K562 (cell line): ENCODE results near the gene TMEM107. TPM values are rescaled to one million over a fixed set of nuclear protein-coding genes. Genes with fewer than 3 reads are reported as not detected.

Source experiments
- DACH1 ChIP-seq: fragments of 450-650 bp; IDR thresholded peaks from 2 replicates; pipeline ENCODE4 v1.6.1; 2018; ENCODE audit not compliant: partially characterized antibody
- GATAD2B ChIP-seq: fragments of 450-650 bp; IDR thresholded peaks from 2 replicates; pipeline ENCODE4 v1.6.1; 2017; ENCODE audit warnings: mild to moderate bottlenecking, borderline replicate concordance
- HMGN3 ChIP-seq: IDR thresholded peaks from 2 replicates; pipeline ENCODE4 v1.6.1; 2011; ENCODE audit warnings: borderline replicate concordance, low read depth, mild to moderate bottlenecking, mixed read lengths, low read length; ENCODE audit not compliant: insufficient read length; ENCODE audit errors: extremely low read depth
- HNRNPUL1 ChIP-seq: fragments of 200-400 bp; formaldehyde crosslinking; IDR thresholded peaks from 2 replicates; pipeline ENCODE4 v1.6.1; 2017; ENCODE audit warnings: low read length
- MYC ChIP-seq, 2 experiments: fragments of 250-450 bp in 1 of 2; sonication (Bioruptor Pico) in 1 of 2; IDR thresholded peaks; 2 replicates each; pipeline versions ENCODE4 v1.5.1 to v1.6.1; 2012 to 2021; ENCODE audit warnings: low read depth in 2 of 2, borderline replicate concordance in 1 of 2, improper control_type of control experiment in 1 of 2, low read length in 1 of 2, mild to moderate bottlenecking in 1 of 2, moderate library complexity in 1 of 2
- NFIC ChIP-seq: fragments of 450-650 bp; IDR thresholded peaks from 2 replicates; pipeline ENCODE4 v1.6.1; 2017; ENCODE audit warnings: mild to moderate bottlenecking, inconsistent platforms
- PPARD ChIP-seq: fragments of 250-450 bp; sonication (Bioruptor Pico); IDR thresholded peaks from 2 replicates; pipeline ENCODE4 v1.8.0; 2022; ENCODE audit warnings: inconsistent platforms, mild to moderate bottlenecking, moderate library complexity
- RBM25 ChIP-seq: fragments of 200-400 bp; formaldehyde crosslinking; IDR thresholded peaks from 2 replicates; pipeline ENCODE4 v1.6.1; 2018; ENCODE audit warnings: low read length, low read depth, moderate library complexity; ENCODE audit not compliant: severe bottlenecking
- U2AF1 ChIP-seq: fragments of 200-400 bp; formaldehyde crosslinking; optimal IDR thresholded peaks from 2 replicates; pipeline ENCODE3; 2017; ENCODE audit warnings: mild to moderate bottlenecking, low read depth, low read length, moderate library complexity
- ZBTB1 ChIP-seq: sonication (generic); formaldehyde crosslinking; IDR thresholded peaks from 2 replicates; pipeline ENCODE4 v1.8.1; 2023; ENCODE audit warnings: missing genetic modification reagents, low read depth, mild to moderate bottlenecking, borderline replicate concordance
- ZC3H8 ChIP-seq: fragments of 450-650 bp; IDR thresholded peaks from 2 replicates; pipeline ENCODE4 v1.6.1; 2017
- ZFP1 ChIP-seq: fragments of 450-650 bp; formaldehyde crosslinking; IDR thresholded peaks from 2 replicates; pipeline ENCODE4 v1.4.0; 2020; ENCODE audit warnings: mild to moderate bottlenecking, mixed read lengths
- ZNF174 ChIP-seq: fragments of 250-450 bp; sonication (Bioruptor Pico); IDR thresholded peaks from 2 replicates; pipeline ENCODE4 v1.4.0; 2020; ENCODE audit warnings: mild to moderate bottlenecking
- ZNF354B ChIP-seq: fragments of 250-450 bp; sonication (Bioruptor Pico); IDR thresholded peaks from 2 replicates; pipeline ENCODE4 v1.4.0; 2020
- polyA plus RNA-seq, 8 experiments: library from polyadenylated mRNA; depleted of rRNA in 4 of 8; stranded (reverse) in 5 of 8; unstranded in 3 of 8; fragments of >200 nt; fragmentation: Nextera tagmentation in 2 of 8; fragmentation: Illumina TruSeq in 1 of 8; extraction: Ambion mirVana in 2 of 8; extraction: Trizol in 1 of 8; gene quantifications; 2 replicates each; pipeline versions ENCODE4 v1.2.1 to v1.2.3, GENCODE V29; 2011 to 2014; ENCODE audit warnings: inconsistent platforms in 1 of 8, missing spikeins in 1 of 8
- total RNA-seq, 7 experiments: library from RNA; depleted of rRNA in 6 of 7; stranded (reverse); fragments of >200 nt in 6 of 7; fragmentation: Illumina TruSeq in 2 of 7; extraction: Trizol in 2 of 7; gene quantifications; 2 replicates each; pipeline versions ENCODE4 v1.2.1 to v1.2.3, GENCODE V29; 2011 to 2021; ENCODE audit warnings: low replicate concordance in 1 of 7
- TF ChIP-seq, protein P1 (sequence below): fragments of 200-800 bp; sonication (Bioruptor generic); IDR thresholded peaks from 2 replicates; pipeline ENCODE4 v1.6.1; 2017; ENCODE audit warnings: missing genetic modification characterization, missing compliant biosample characterization
- TF ChIP-seq, protein P2 (sequence below), 2 experiments: fragments of 450-650 bp; IDR thresholded peaks; 2 replicates each; pipeline ENCODE4 v1.6.1; 2018; ENCODE audit warnings: mild to moderate bottlenecking in 2 of 2, low read depth in 1 of 2; ENCODE audit not compliant: partially characterized antibody in 2 of 2
- TF ChIP-seq, protein P3 (sequence below): fragments of 250-450 bp; sonication (Bioruptor Pico); IDR thresholded peaks from 2 replicates; pipeline ENCODE4 v1.6.1; 2021; ENCODE audit warnings: mild to moderate bottlenecking

TMEM107 gene
- total and polyA plus RNA-seq, 9 of the 15 experiments (the other 6 are each of a cell fraction or from before 2014, with no cell fraction given), result 7.1 to 26.2 (median 16.9) TPM

- TF ChIP-seq GATAD2B (peak; percentile 72; the same call in 1 of the 2 replicates), HNRNPUL1 (no peak), ZFP1 (no peak), RBM25 (no peak), NFIC (peak; percentile 57), ZBTB1 (CRISPR knock-in tag) (no peak), ZNF174 (CRISPR knock-in tag) (no peak), U2AF1 (no peak), HMGN3 (no peak), MYC (IDR thresholded peaks at IDR 0.05; ENCODE audit: low read depth, low read length) (peak; percentile 24; the same call in 1 of the 2 replicates), MYC (CRISPR knock-in tag; IDR thresholded peaks at IDR 0.05; ENCODE audit: borderline replicate concordance, low read depth) (no peak), PPARD (no peak), ZC3H8 (no peak), DACH1 (no peak), ZNF354B (CRISPR knock-in tag) (no peak)
- TF ChIP-seq, protein P1, sequence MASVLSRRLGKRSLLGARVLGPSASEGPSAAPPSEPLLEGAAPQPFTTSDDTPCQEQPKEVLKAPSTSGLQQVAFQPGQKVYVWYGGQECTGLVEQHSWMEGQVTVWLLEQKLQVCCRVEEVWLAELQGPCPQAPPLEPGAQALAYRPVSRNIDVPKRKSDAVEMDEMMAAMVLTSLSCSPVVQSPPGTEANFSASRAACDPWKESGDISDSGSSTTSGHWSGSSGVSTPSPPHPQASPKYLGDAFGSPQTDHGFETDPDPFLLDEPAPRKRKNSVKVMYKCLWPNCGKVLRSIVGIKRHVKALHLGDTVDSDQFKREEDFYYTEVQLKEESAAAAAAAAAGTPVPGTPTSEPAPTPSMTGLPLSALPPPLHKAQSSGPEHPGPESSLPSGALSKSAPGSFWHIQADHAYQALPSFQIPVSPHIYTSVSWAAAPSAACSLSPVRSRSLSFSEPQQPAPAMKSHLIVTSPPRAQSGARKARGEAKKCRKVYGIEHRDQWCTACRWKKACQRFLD, result no peak
- TF ChIP-seq, protein P2, sequence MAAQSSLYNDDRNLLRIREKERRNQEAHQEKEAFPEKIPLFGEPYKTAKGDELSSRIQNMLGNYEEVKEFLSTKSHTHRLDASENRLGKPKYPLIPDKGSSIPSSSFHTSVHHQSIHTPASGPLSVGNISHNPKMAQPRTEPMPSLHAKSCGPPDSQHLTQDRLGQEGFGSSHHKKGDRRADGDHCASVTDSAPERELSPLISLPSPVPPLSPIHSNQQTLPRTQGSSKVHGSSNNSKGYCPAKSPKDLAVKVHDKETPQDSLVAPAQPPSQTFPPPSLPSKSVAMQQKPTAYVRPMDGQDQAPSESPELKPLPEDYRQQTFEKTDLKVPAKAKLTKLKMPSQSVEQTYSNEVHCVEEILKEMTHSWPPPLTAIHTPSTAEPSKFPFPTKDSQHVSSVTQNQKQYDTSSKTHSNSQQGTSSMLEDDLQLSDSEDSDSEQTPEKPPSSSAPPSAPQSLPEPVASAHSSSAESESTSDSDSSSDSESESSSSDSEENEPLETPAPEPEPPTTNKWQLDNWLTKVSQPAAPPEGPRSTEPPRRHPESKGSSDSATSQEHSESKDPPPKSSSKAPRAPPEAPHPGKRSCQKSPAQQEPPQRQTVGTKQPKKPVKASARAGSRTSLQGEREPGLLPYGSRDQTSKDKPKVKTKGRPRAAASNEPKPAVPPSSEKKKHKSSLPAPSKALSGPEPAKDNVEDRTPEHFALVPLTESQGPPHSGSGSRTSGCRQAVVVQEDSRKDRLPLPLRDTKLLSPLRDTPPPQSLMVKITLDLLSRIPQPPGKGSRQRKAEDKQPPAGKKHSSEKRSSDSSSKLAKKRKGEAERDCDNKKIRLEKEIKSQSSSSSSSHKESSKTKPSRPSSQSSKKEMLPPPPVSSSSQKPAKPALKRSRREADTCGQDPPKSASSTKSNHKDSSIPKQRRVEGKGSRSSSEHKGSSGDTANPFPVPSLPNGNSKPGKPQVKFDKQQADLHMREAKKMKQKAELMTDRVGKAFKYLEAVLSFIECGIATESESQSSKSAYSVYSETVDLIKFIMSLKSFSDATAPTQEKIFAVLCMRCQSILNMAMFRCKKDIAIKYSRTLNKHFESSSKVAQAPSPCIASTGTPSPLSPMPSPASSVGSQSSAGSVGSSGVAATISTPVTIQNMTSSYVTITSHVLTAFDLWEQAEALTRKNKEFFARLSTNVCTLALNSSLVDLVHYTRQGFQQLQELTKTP (IDR thresholded peaks at IDR 0.05; ENCODE audit: low read depth in 1 of 2, partially characterized antibody in 2 of 2), result no peak
- TF ChIP-seq, protein P3, sequence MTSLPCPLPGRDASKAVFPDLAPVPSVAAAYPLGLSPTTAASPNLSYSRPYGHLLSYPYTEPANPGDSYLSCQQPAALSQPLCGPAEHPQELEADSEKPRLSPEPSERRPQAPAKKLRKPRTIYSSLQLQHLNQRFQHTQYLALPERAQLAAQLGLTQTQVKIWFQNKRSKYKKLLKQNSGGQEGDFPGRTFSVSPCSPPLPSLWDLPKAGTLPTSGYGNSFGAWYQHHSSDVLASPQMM (CRISPR knock-in tag), result no peak
These were observed 50.8 kb downstream of the TMEM107 start (continued) for GRCh38 chr17:8125154-8125946.
